Neuronal stem cell (in vitro differentiated cells): ENCODE measurements around the gene PTPN11. TPM values are rescaled to one million over a fixed set of nuclear protein-coding genes. Genes with fewer than 3 reads are reported as not detected.
A peak's percentile ranks its signal among the peaks of the same experiment; 100 is the strongest.

Experiments
- DNase-seq: peaks from one replicate; pipeline ENCODE4 v3.0.0-alpha.2; 2013; ENCODE audit warnings: low spot score
- H2AFZ ChIP-seq: one replicate; pipeline ENCODE4 v1.6.1; 2013; ENCODE audit warnings: mild to moderate bottlenecking, low read length, inconsistent platforms
- H2AK5ac ChIP-seq: 2 replicates; pipeline ENCODE4 v1.6.1; 2013; ENCODE audit warnings: low read depth, mild to moderate bottlenecking, inconsistent platforms, low read length, moderate library complexity, mixed read lengths
- H2BK120ac ChIP-seq: 2 replicates; pipeline ENCODE4 v1.6.1; 2013; ENCODE audit warnings: low read depth, mild to moderate bottlenecking, inconsistent platforms, low read length, moderate library complexity, mixed read lengths
- H2BK12ac ChIP-seq: one replicate; pipeline ENCODE4 v1.6.1; 2013; ENCODE audit warnings: low read length, inconsistent platforms
- H2BK15ac ChIP-seq: 2 replicates; pipeline ENCODE4 v1.6.1; 2013; ENCODE audit warnings: mild to moderate bottlenecking, low read length, inconsistent platforms, mixed read lengths
- H2BK5ac ChIP-seq: one replicate; pipeline ENCODE4 v1.6.1; 2013; ENCODE audit warnings: inconsistent platforms, mild to moderate bottlenecking, low read length, moderate library complexity
- H3K14ac ChIP-seq: one replicate; pipeline ENCODE4 v1.6.1; 2013; ENCODE audit warnings: low read length, inconsistent platforms
- H3K18ac ChIP-seq: 2 replicates; pipeline ENCODE4 v1.6.1; 2013; ENCODE audit warnings: low read length, inconsistent platforms
- H3K23ac ChIP-seq: 2 replicates; pipeline ENCODE4 v1.6.1; 2013; ENCODE audit warnings: low read depth, mild to moderate bottlenecking, mixed read lengths, low read length, inconsistent platforms; ENCODE audit not compliant: poor library complexity
- H3K27ac ChIP-seq: replicated peaks from 3 replicates; pipeline ENCODE4 v1.5.1; 2013; ENCODE audit warnings: low read length, inconsistent platforms
- H3K27me3 ChIP-seq, 3 experiments: 2 replicates each; pipeline ENCODE4 v1.6.1; 2013; ENCODE audit warnings: low read length in 3 of 3, mild to moderate bottlenecking in 2 of 3, inconsistent platforms in 1 of 3, low read depth in 1 of 3, mixed read lengths in 1 of 3, moderate library complexity in 1 of 3; ENCODE audit not compliant: control insufficient read depth in 3 of 3, insufficient read depth in 3 of 3
- H3K36me3 ChIP-seq, 2 donors: replicated peaks in 1 of 2; 2 replicates each; pipeline ENCODE4 v1.6.1; 2013; ENCODE audit warnings: low read length in 2 of 2; ENCODE audit not compliant: control insufficient read depth in 2 of 2, insufficient read depth in 2 of 2
- H3K4ac ChIP-seq: 2 replicates; pipeline ENCODE4 v1.6.1; 2013; ENCODE audit warnings: inconsistent platforms, mild to moderate bottlenecking, low read length, moderate library complexity
- H3K4me1 ChIP-seq, 2 donors: 1 replicate in 1 of 2; 2 replicates in 1 of 2; pipeline ENCODE4 v1.6.1; 2013; ENCODE audit warnings: low read length in 2 of 2, low read depth in 1 of 2; ENCODE audit not compliant: control insufficient read depth in 2 of 2, insufficient read depth in 1 of 2
- H3K4me2 ChIP-seq: one replicate; pipeline ENCODE4 v1.6.1; 2013; ENCODE audit warnings: mild to moderate bottlenecking, low read length, inconsistent platforms; ENCODE audit not compliant: insufficient read depth, poor library complexity, severe bottlenecking
- H3K4me3 ChIP-seq, 2 donors: 2 replicates each; pipeline ENCODE4 v1.5.1; 2013; ENCODE audit warnings: low read length in 2 of 2, mild to moderate bottlenecking in 2 of 2, inconsistent platforms in 1 of 2, moderate library complexity in 1 of 2
- H3K79me1 ChIP-seq: one replicate; pipeline ENCODE4 v1.6.1; 2013; ENCODE audit warnings: low read depth, mild to moderate bottlenecking, inconsistent platforms, low read length, moderate library complexity
- H3K9ac ChIP-seq: one replicate; pipeline ENCODE4 v1.6.1; 2013; ENCODE audit warnings: mild to moderate bottlenecking, low read depth, low read length, inconsistent platforms; ENCODE audit not compliant: poor library complexity
- H3K9me3 ChIP-seq, 2 donors: replicated peaks in 1 of 2; 2 replicates each; pipeline versions ENCODE3 to v1.6.1; 2013; ENCODE audit warnings: low read length in 2 of 2, mild to moderate bottlenecking in 2 of 2, inconsistent platforms in 1 of 2, low read depth in 1 of 2, mixed read lengths in 1 of 2, moderate library complexity in 1 of 2; ENCODE audit not compliant: control insufficient read depth in 2 of 2, insufficient read depth in 1 of 2
- H4K8ac ChIP-seq: one replicate; pipeline ENCODE4 v1.6.1; 2013; ENCODE audit warnings: low read depth, mild to moderate bottlenecking, inconsistent platforms, low read length, moderate library complexity
- H4K91ac ChIP-seq: one replicate; pipeline ENCODE4 v1.6.1; 2013; ENCODE audit warnings: low read length, low read depth, mild to moderate bottlenecking, inconsistent platforms; ENCODE audit not compliant: poor library complexity
- WGBS, 2 donors: extraction: QIAGEN DNeasy Blood & Tissue Kit; methylation state at CpG; one replicate each; pipeline ENCODE4 v1.1.7; 2013; ENCODE audit warnings: missing lambda C conversion rate in 2 of 2, mixed read lengths in 1 of 2; ENCODE audit not compliant: insufficient read length in 2 of 2, insufficient replicate concordance in 1 of 2; ENCODE audit errors: extremely low coverage in 2 of 2; 5-methylcytosine and 5-hydroxymethylcytosine counted together
- polyA plus RNA-seq, 2 experiments: library from polyadenylated mRNA; stranded (reverse); fragments of 200-250 nt; gene quantifications; one replicate each; pipeline ENCODE4 v1.2.3, GENCODE V29; 2013

The PTPN11 gene
- polyA plus RNA-seq (2013, experiment 1 of 2), result 42.0 TPM
- 43.1 TPM for polyA plus RNA-seq (2013, experiment 2 of 2)

DNA sequence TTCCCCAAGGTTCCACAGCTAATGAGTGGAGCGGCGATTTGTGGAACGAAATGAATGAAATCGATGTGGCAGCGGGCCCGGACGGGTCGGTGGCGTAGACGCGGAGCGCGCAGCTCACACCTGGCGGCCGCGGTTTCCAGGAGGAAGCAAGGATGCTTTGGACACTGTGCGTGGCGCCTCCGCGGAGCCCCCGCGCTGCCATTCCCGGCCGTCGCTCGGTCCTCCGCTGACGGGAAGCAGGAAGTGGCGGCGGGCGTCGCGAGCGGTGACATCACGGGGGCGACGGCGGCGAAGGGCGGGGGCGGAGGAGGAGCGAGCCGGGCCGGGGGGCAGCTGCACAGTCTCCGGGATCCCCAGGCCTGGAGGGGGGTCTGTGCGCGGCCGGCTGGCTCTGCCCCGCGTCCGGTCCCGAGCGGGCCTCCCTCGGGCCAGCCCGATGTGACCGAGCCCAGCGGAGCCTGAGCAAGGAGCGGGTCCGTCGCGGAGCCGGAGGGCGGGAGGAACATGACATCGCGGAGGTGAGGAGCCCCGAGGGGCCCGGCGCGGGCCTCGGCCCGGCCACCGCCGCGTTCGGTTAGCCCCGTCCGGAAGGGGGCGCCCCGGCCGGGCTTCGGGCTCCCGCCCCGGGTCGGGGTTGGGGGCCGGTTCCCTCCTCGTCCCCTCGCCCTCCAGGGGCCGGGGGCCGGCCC is at the start of gene PTPN11:
PTPN11 (plus strand) TSS at position 340 of the 689 bp plus-strand sequence; CDS start at position 505, 165 bp downstream.
- H3K27me3 ChIP-seq, result no peaks in the 10 kb centered on the region
- H4K8ac ChIP-seq, result peak within 1 kb of the TSS; percentile 7
- no peak within 1 kb of the TSS for H2BK15ac ChIP-seq
- H2AFZ ChIP-seq, result peak within 1 kb of the TSS; percentile 99
- peak within 1 kb of the TSS; percentile 99 for H3K14ac ChIP-seq
- peak within 1 kb of the TSS; percentile 94 for H3K23ac ChIP-seq
- no peaks in the 10 kb centered on the region for H3K36me3 ChIP-seq
- peak within 1 kb of the TSS; percentile 99 for H3K18ac ChIP-seq
- H3K9ac ChIP-seq, result peak within 1 kb of the TSS; percentile 98
- H2BK120ac ChIP-seq, result no peak within 1 kb of the TSS
- peak within 1 kb of the TSS; percentile 20 for H2AK5ac ChIP-seq
- H3K4ac ChIP-seq, result peak within 1 kb of the TSS; percentile 4
- H2BK12ac ChIP-seq, result no peak within 1 kb of the TSS
- peak within 1 kb of the TSS; percentile 77 to 94 for H3K4me3 ChIP-seq
- H4K91ac ChIP-seq, result no peak within 1 kb of the TSS
- no CpG with 5 or more reads among the region's 89 CpGs for WGBS, 2 donors
- DNase-seq, result peak; percentile 83
- H3K9me3 ChIP-seq, result no peaks in the 10 kb centered on the region
- peak within 1 kb of the TSS; percentile 93 for H2BK5ac ChIP-seq
- H3K27ac ChIP-seq, result peak within 1 kb of the TSS; percentile 69
- peaks cover 1% of the 10 kb centered on the region for H3K79me1 ChIP-seq
- peak within 1 kb of the TSS; percentile 92 for H3K4me2 ChIP-seq
- peaks cover 0 to 3% of the 10 kb centered on the region in 2 donors for H3K4me1 ChIP-seq

DNA sequence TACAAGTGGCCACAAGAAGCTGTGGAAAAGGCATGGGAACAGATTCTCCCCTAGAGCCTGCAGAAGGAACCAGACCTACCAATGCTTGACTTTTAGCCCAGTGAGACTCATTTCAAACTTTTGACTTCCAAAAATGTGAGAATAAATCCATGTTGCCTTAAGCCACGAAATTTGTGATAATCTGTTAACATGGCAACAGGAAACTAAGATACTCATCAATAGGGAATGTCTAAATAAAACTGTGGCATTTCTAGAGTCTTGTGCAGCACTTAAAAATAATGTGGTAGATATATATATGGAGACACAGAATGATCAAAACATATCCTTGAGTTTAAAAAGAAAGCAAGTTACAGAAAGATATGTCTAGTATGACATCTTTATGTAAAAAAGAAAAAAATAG is 48.5 kb upstream of the PTPN11 start:
- no CpG with 5 or more reads among the region's 1 CpG for whole genome bisulfite sequencing, 2 donors
- Histone ChIP-seq H4K91ac (no peak overlapping the region), H2BK5ac (no peak overlapping the region)

DNA sequence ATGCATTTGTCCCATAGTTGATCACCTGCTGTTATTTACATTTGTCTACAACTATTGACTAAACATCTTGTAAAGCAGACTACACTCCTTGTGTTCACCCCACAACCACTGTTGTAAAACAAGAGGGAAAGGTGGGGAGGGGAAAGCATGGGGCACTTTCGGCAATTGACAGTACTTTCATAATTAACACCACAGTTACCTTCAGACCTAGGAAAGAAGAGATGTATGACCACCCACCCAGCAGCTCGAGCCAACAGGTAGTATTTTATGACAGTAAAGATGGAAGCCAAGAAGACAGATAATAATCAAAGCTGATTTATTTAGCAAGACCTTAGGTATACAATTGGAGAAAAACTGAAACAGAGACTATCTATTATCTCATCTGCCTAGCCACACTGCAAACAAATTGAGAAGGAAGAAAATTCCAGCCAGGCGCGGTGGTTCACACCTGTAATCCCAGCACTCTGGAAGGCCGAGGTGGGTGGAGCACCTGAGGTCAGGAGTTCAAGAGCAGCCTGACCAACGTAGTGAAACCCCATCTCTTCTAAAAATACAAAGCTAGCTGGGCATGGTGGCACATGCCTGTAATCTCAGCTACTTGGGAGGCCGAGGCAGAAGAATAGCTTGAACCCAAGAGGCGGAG is 47.8 kb upstream of the PTPN11 start:
- Histone ChIP-seq H3K9ac (no peak overlapping the region), H3K27ac (no peak overlapping the region), H3K14ac (no peak overlapping the region), H3K18ac (no peak overlapping the region), H4K91ac (no peak overlapping the region), H2BK15ac (no peak overlapping the region), H2BK120ac (no peak overlapping the region), H3K36me3 (peaks cover 0 to 4% of the 10 kb centered on the region in 2 donors), H3K27me3 (no peaks in the 10 kb centered on the region), H2AK5ac (no peak overlapping the region), H3K79me1 (peaks cover 2% of the 10 kb centered on the region), H2AFZ (no peak overlapping the region), H2BK5ac (no peak overlapping the region), H3K4me3 (no peak overlapping the region), H3K23ac (no peak overlapping the region), H2BK12ac (no peak overlapping the region), H3K4me1 (no peaks in the 10 kb centered on the region), H3K9me3 (peaks cover 0 to 9% of the 10 kb centered on the region in 2 donors), H3K4me2 (no peak overlapping the region), H4K8ac (no peak overlapping the region), H3K4ac (no peak overlapping the region)
- no peak for DNase-seq
- WGBS, 2 donors, result no CpG with 5 or more reads among the region's 8 CpGs

More for the DNA sequence above, 48.5 kb upstream of the PTPN11 start:
- Histone ChIP-seq H3K36me3 (peaks cover 0 to 4% of the 10 kb centered on the region in 2 donors), H3K27ac (no peak overlapping the region), H4K8ac (no peak overlapping the region), H3K23ac (no peak overlapping the region), H3K79me1 (peaks cover 2% of the 10 kb centered on the region), H3K14ac (no peak overlapping the region), H3K18ac (no peak overlapping the region), H3K4ac (no peak overlapping the region), H3K9me3 (peaks cover 0 to 7% of the 10 kb centered on the region in 2 donors), H2BK12ac (no peak overlapping the region), H3K9ac (no peak overlapping the region), H2BK120ac (no peak overlapping the region), H3K27me3 (no peaks in the 10 kb centered on the region), H2AK5ac (no peak overlapping the region), H3K4me1 (no peaks in the 10 kb centered on the region), H3K4me3 (no peak overlapping the region), H2AFZ (no peak overlapping the region), H2BK15ac (no peak overlapping the region), H3K4me2 (no peak overlapping the region)
- no peak for DNase-seq

- Histone ChIP-seq H3K23ac (no peak overlapping the region), H2BK12ac (no peak overlapping the region), H2AFZ (no peak overlapping the region), H2BK120ac (no peak overlapping the region), H2AK5ac (no peak overlapping the region), H3K4me3 (no peak overlapping the region), H3K4ac (no peak overlapping the region), H3K9me3 (peaks cover 0 to 9% of the 10 kb centered on the region in 2 donors), H3K36me3 (peaks cover 0 to 4% of the 10 kb centered on the region in 2 donors), H2BK5ac (no peak overlapping the region), H4K91ac (no peak overlapping the region), H2BK15ac (no peak overlapping the region), H3K4me2 (no peak overlapping the region), H3K9ac (no peak overlapping the region), H3K14ac (no peak overlapping the region), H3K79me1 (peaks cover 4% of the 10 kb centered on the region), H4K8ac (no peak overlapping the region), H3K27me3 (no peaks in the 10 kb centered on the region), H3K18ac (no peak overlapping the region), H3K4me1 (no peaks in the 10 kb centered on the region), H3K27ac (no peak overlapping the region)
- DNase-seq, result no peak
- no CpG with 5 or more reads among the region's 3 CpGs for WGBS, 2 donors
Measured at GRCh38 chr12:112374166-112374740, 44.5 kb upstream of the PTPN11 start.
